Smooth muscle cell of bladder (primary cell): ENCODE measurements around the gene BIN1. TPM values are rescaled to one million over a fixed set of nuclear protein-coding genes. Genes with fewer than 3 reads are reported as not detected.

Experiments
- total RNA-seq: library from RNA; depleted of rRNA; stranded (reverse); fragments of >200 nt; gene quantifications from 2 replicates; pipeline ENCODE4 v1.2.3, GENCODE V29; 2014

The BIN1 gene
- total RNA-seq: 140 TPM in 2 replicates

GRCh38 chr2:127106991-127107621, at the start of gene BIN1:
TSS of gene BIN1 (minus strand) at chr2:127107154. CDS start at chr2:127106943, 211 bp downstream.

Other genes with a start within 250 kb of the BIN1 start
- gene TEX51, start 208.3 kb downstream of the BIN1 start, total RNA-seq: not detected in 2 replicates
- 0.18 and 0.28 TPM in 2 replicates for gene CYP27C1, start 113.1 kb upstream of the BIN1 start, total RNA-seq
- gene ERCC3, start 187.0 kb upstream of the BIN1 start, total RNA-seq: 32.7 and 36.9 TPM in 2 replicates